Cardiac ventricle fibroblast (primary cell): ENCODE results near the gene RWDD2A. TPM values are rescaled to one million over a fixed set of nuclear protein-coding genes. Genes with fewer than 3 reads are reported as not detected.

Source experiments
- total RNA-seq: library from RNA; depleted of rRNA; stranded (reverse); fragments of >200 nt; gene quantifications from 2 replicates; pipeline ENCODE4 v1.2.3, GENCODE V29; 2015

The RWDD2A gene
- 3.1 and 5.4 TPM in 2 replicates for total RNA-seq

GRCh38 chr6:83192871-83193746 lies at the start of gene RWDD2A, which contains the start of gene PGM3:
Gene RWDD2A, plus strand, starts transcription at chr6:83193357. Its CDS starts 1,095 bp downstream, at chr6:83194452.
Gene PGM3, minus strand, starts transcription at chr6:83193265. Its CDS starts 2,253 bp downstream, at chr6:83191012.

Other genes starting within 250 kb of the RWDD2A start
- 4.5 and 4.6 TPM in 2 replicates for gene UBE3D, start 127.5 kb upstream of the RWDD2A start, total RNA-seq
- gene DOP1A, start 125.7 kb upstream of the RWDD2A start, total RNA-seq: 6.6 and 23.8 TPM in 2 replicates
- gene PGM3, start 92 bp upstream of the RWDD2A start, total RNA-seq: 35.2 and 54.7 TPM in 2 replicates
- gene ME1, start 237.7 kb downstream of the RWDD2A start, total RNA-seq: 13.2 and 13.5 TPM in 2 replicates